ENCODE measurements around the gene GMPS. TPM values are rescaled to one million over a fixed set of nuclear protein-coding genes. Genes with fewer than 3 reads are reported as not detected.
"Not testable (repeated sequence)": the region's sequence is repeated elsewhere in the genome, so short reads cannot be mapped to it uniquely, and the experiment has no call there.

The GMPS gene
- total RNA-seq, 2 donors from 2014 or later, result 126 to 147 TPM

- Mint-ChIP-seq H3K27ac (no peak overlapping the region), H3K4me1 (ENCODE audit: low read depth) (peaks cover 48% of the 10 kb centered on the region), H3K9me3 (no peaks in the 10 kb centered on the region), H3K4me3 (no peak overlapping the region), H3K36me3 (ENCODE audit: insufficient read depth in 2 of 2) (peaks cover 0 to under 1% of the 10 kb centered on the region in 2 donors), H3K27me3 (ENCODE audit: low read depth) (no peaks in the 10 kb centered on the region)
- ATAC-seq (replicated peaks in 1 of 2), result no peak
- no peak for DNase-seq
Measured at GRCh38 chr3:155885292-155885691, 14.8 kb downstream of the GMPS start.

DNA sequence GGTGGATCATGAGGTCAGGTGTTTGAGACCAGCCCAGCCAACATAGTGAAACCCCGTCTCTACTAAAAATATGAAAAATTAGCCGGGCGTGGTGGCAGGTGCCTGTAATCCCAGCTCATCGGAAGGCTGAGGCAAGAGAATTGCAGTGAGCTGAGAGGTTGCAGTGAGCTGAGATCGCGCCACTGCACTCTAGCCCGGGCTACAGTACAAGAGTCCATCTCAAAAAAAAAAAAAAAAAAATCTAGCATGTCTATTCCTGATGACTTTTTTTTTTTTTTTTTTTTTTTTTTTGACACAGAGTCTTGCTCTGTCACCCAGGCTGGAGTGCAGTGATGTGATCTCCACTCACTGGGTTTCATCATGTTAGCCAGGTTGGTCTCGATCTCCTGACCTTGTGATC is 15.9 kb downstream of the GMPS start:
- H3K4me1 Mint-ChIP-seq (ENCODE audit: low read depth), result peaks cover 42% of the 10 kb centered on the region
- not testable (repeated sequence) for H3K9me3 Mint-ChIP-seq; ATAC-seq (replicated peaks in 1 of 2); DNase-seq; H3K27me3 Mint-ChIP-seq (ENCODE audit: low read depth); H3K36me3 Mint-ChIP-seq (ENCODE audit: insufficient read depth in 2 of 2); H3K27ac Mint-ChIP-seq; H3K4me3 Mint-ChIP-seq

GRCh38 chr3:155886915-155887314 is 16.5 kb downstream of the GMPS start:
- H3K27ac Mint-ChIP-seq, result peak overlapping the region; percentile 12
- peaks cover 42% of the 10 kb centered on the region for H3K4me1 Mint-ChIP-seq (ENCODE audit: low read depth)
- no peak for DNase-seq
- no peaks in the 10 kb centered on the region for H3K27me3 Mint-ChIP-seq (ENCODE audit: low read depth)
- H3K36me3 Mint-ChIP-seq (ENCODE audit: insufficient read depth in 2 of 2), result peaks cover 0 to 4% of the 10 kb centered on the region in 2 donors
- H3K9me3 Mint-ChIP-seq, result no peaks in the 10 kb centered on the region
- peak overlapping the region in 1 of 2 donors; percentile 37 for H3K4me3 Mint-ChIP-seq
- ATAC-seq (replicated peaks in 1 of 2), result peak in 1 of 2 donors; percentile 10

- Mint-ChIP-seq H3K4me1 (ENCODE audit: low read depth) (peaks cover 42% of the 10 kb centered on the region), H3K27ac (peak overlapping the region; percentile 20), H3K36me3 (ENCODE audit: insufficient read depth in 2 of 2) (peaks cover 0 to 11% of the 10 kb centered on the region in 2 donors), H3K4me3 (no peak overlapping the region), H3K9me3 (no peaks in the 10 kb centered on the region), H3K27me3 (ENCODE audit: low read depth) (no peaks in the 10 kb centered on the region)
- DNase-seq (no peak), ATAC-seq (replicated peaks in 1 of 2) (no peak)
Measured at GRCh38 chr3:155889212-155889611, 18.8 kb downstream of the GMPS start.

- H3K4me3 Mint-ChIP-seq, result no peak overlapping the region
- H3K4me1 Mint-ChIP-seq (ENCODE audit: low read depth), result peaks cover 41% of the 10 kb centered on the region
- H3K27me3 Mint-ChIP-seq (ENCODE audit: low read depth), result no peaks in the 10 kb centered on the region
- H3K27ac Mint-ChIP-seq, result no peak overlapping the region
- no peaks in the 10 kb centered on the region for H3K9me3 Mint-ChIP-seq
- H3K36me3 Mint-ChIP-seq (ENCODE audit: insufficient read depth in 2 of 2), result peaks cover 0 to 15% of the 10 kb centered on the region in 2 donors
- ATAC-seq (replicated peaks in 1 of 2) (no peak), DNase-seq (no peak)
Measured at GRCh38 chr3:155889952-155890351, 19.5 kb downstream of the GMPS start.

DNA sequence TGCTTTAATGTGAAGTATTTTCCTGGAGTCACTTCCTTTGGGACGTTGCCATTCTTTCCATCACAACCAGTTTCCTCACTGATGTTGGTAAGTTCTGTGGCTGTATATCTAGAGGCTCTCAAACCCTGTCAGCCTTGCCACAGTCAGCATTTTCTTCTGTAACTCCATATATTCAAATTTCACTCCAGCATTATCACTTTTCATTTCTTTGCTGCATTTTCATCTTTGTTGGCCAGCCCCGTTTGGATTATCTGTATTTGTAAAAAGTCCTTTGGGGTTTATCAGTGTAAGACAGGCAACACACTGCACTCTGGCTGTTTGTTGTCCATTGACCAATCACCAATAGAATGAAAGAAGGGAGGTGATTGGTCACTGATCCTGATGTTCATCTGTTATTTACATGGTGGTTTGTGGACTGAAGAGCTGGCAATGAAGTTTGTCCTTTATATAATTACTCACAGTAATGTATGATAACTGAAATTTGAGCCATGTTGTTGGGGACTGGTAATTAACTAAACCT is 20.3 kb downstream of the GMPS start:
- H3K27ac Mint-ChIP-seq, result no peak overlapping the region
- no peak overlapping the region for H3K4me3 Mint-ChIP-seq
- DNase-seq, result no peak
- no peak for ATAC-seq (replicated peaks in 1 of 2)
- no peaks in the 10 kb centered on the region for H3K27me3 Mint-ChIP-seq (ENCODE audit: low read depth)
- H3K4me1 Mint-ChIP-seq (ENCODE audit: low read depth), result peaks cover 42% of the 10 kb centered on the region
- H3K36me3 Mint-ChIP-seq (ENCODE audit: insufficient read depth in 2 of 2), result peaks cover 0 to 15% of the 10 kb centered on the region in 2 donors
- H3K9me3 Mint-ChIP-seq, result no peaks in the 10 kb centered on the region

GRCh38 chr3:155891321-155891720 is 20.9 kb downstream of the GMPS start:
- H3K27ac Mint-ChIP-seq, result no peak overlapping the region
- DNase-seq (no peak), ATAC-seq (replicated peaks in 1 of 2) (no peak)
- no peaks in the 10 kb centered on the region for H3K27me3 Mint-ChIP-seq (ENCODE audit: low read depth)
- H3K9me3 Mint-ChIP-seq, result no peaks in the 10 kb centered on the region
- peaks cover 38% of the 10 kb centered on the region for H3K4me1 Mint-ChIP-seq (ENCODE audit: low read depth)
- H3K36me3 Mint-ChIP-seq (ENCODE audit: insufficient read depth in 2 of 2), result peaks cover 1 to 15% of the 10 kb centered on the region in 2 donors
- H3K4me3 Mint-ChIP-seq, result no peak overlapping the region

DNA sequence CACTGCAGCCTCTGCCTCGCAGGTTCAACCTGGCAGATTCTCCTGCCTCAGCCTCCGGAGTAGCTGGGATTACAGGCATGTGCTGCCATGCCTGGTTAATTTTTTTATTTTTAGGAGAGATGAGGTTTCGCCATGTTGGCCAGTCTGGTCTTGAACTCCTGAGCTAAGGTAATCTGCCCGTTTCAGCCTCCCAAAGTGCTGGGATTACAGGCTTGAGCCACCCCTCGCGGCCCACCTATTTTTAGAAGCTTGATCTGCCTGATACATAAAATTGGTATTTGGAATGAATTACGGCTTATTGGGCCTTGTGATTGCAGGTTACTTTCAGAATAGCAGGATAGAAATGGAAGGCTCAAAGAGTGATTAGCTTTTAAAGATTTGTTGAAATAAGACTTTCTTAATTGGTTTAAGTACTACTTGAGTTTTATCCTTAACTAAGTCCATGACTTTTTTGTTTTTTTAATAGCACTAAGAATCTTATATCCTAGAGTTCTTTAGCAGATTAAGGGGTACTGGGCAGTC is 25.0 kb downstream of the GMPS start:
- ATAC-seq (replicated peaks in 1 of 2), result no peak
- H3K4me3 Mint-ChIP-seq, result no peak overlapping the region
- peaks cover 5 to 24% of the 10 kb centered on the region in 2 donors for H3K36me3 Mint-ChIP-seq (ENCODE audit: insufficient read depth in 2 of 2)
- H3K27me3 Mint-ChIP-seq (ENCODE audit: low read depth), result no peaks in the 10 kb centered on the region
- H3K4me1 Mint-ChIP-seq (ENCODE audit: low read depth), result peaks cover 8% of the 10 kb centered on the region
- no peak for DNase-seq
- H3K27ac Mint-ChIP-seq, result peak overlapping the region; percentile 42
- no peaks in the 10 kb centered on the region for H3K9me3 Mint-ChIP-seq

DNA sequence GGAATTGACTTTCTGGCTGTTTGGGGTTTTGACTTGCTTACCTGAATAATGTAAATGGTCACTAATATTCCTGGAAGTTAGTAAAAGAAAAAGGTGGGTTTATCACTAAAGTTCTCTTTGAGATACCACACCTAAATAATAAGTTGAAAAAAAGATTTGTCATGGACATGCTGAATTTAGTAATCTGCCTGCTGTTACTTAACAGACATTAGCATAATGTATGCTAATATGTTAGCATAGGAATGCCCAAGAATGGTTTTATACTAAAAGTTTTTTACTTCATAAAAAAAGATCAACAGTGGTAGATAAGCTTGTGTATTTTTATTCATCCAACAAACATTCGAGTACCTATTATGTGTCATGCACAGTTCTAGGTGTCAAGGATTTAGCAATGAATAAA is 36.5 kb downstream of the GMPS start:
- DNase-seq (no peak), ATAC-seq (replicated peaks in 1 of 2) (no peak)
- no peak overlapping the region for H3K4me3 Mint-ChIP-seq
- H3K4me1 Mint-ChIP-seq (ENCODE audit: low read depth), result peaks cover 9% of the 10 kb centered on the region
- H3K27me3 Mint-ChIP-seq (ENCODE audit: low read depth), result no peaks in the 10 kb centered on the region
- H3K9me3 Mint-ChIP-seq, result no peaks in the 10 kb centered on the region
- no peak overlapping the region for H3K27ac Mint-ChIP-seq
- peaks cover 5 to 24% of the 10 kb centered on the region in 2 donors for H3K36me3 Mint-ChIP-seq (ENCODE audit: insufficient read depth in 2 of 2)

- Mint-ChIP-seq H3K27me3 (ENCODE audit: low read depth) (no peaks in the 10 kb centered on the region), H3K4me1 (ENCODE audit: low read depth) (peaks cover 9% of the 10 kb centered on the region), H3K36me3 (ENCODE audit: insufficient read depth in 2 of 2) (peaks cover 7 to 27% of the 10 kb centered on the region in 2 donors), H3K27ac (peak overlapping the region; percentile 8), H3K4me3 (no peak overlapping the region), H3K9me3 (no peaks in the 10 kb centered on the region)
- ATAC-seq (replicated peaks in 1 of 2), result no peak
- DNase-seq, result no peak
Measured at GRCh38 chr3:155908086-155908485, 37.6 kb downstream of the GMPS start.

GRCh38 chr3:155908605-155909004 is 38.2 kb downstream of the GMPS start:
- Mint-ChIP-seq H3K9me3 (no peaks in the 10 kb centered on the region), H3K4me1 (ENCODE audit: low read depth) (peaks cover 9% of the 10 kb centered on the region), H3K36me3 (ENCODE audit: insufficient read depth in 2 of 2) (peaks cover 8 to 27% of the 10 kb centered on the region in 2 donors), H3K27ac (peak overlapping the region; percentile 39), H3K4me3 (no peak overlapping the region), H3K27me3 (ENCODE audit: low read depth) (no peaks in the 10 kb centered on the region)
- DNase-seq, result no peak
- ATAC-seq (replicated peaks in 1 of 2), result no peak

DNA sequence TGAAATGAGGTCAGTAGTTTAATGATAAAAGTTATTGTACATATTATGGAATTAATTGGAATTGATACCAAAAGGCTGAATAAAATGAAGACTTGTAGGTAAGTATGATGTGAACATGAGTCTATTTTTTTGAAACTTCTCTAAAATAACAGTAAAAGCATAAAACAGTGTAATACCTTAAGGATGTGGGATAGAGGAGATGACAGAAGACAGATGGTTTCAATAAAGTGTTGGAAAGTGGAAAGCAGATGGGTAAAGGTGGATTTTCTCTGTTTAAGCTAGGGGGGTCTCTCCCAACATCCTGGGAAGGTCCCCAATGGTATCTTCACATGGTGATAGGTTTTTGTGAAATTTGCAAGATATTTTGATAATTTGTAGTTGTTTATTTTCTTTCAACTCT is 41.6 kb downstream of the GMPS start:
- H3K27ac Mint-ChIP-seq, result peak overlapping the region; percentile 15
- no peak for ATAC-seq (replicated peaks in 1 of 2)

DNA sequence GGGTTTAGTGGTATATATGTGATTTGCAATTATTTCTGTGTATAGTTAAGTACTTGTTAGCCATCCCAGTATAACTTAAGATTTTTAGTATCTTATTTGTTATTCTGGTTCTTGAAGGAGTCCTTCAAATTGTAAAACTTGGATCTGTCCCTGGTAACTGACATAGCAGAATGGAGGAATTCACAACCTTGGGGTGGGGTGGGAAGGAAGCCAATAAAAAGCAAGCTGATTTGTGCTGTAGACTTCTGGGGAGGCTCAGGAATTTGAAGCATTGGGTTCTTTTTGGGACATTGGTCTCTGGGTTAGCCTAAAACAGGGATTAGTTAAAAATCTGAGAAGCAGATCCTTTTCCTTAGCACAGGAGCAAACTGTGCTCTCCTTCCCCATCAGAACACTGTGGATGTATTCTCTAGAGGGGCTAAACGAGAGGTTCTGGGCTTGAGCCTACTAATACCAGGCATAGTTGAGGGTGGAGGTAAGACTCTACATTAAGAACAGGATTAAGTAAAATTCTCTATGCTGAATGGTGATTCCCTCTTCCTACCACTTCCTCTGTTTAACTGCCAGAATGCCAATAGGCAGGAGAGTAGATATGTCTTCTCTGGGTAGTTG is 42.2 kb downstream of the GMPS start:
- no peaks in the 10 kb centered on the region for H3K9me3 Mint-ChIP-seq
- H3K4me3 Mint-ChIP-seq, result no peak overlapping the region
- H3K27ac Mint-ChIP-seq, result no peak overlapping the region
- peaks cover 13 to 34% of the 10 kb centered on the region in 2 donors for H3K36me3 Mint-ChIP-seq (ENCODE audit: insufficient read depth in 2 of 2)
- DNase-seq (no peak), ATAC-seq (replicated peaks in 1 of 2) (no peak)
- H3K27me3 Mint-ChIP-seq (ENCODE audit: low read depth), result no peaks in the 10 kb centered on the region
- H3K4me1 Mint-ChIP-seq (ENCODE audit: low read depth), result peaks cover 5% of the 10 kb centered on the region

More for the DNA sequence above, 41.6 kb downstream of the GMPS start:
- Mint-ChIP-seq H3K4me1 (ENCODE audit: low read depth) (peaks cover 9% of the 10 kb centered on the region), H3K27me3 (ENCODE audit: low read depth) (no peaks in the 10 kb centered on the region), H3K36me3 (ENCODE audit: insufficient read depth in 2 of 2) (peaks cover 13 to 36% of the 10 kb centered on the region in 2 donors), H3K4me3 (no peak overlapping the region), H3K9me3 (no peaks in the 10 kb centered on the region)
- no peak for DNase-seq

DNA sequence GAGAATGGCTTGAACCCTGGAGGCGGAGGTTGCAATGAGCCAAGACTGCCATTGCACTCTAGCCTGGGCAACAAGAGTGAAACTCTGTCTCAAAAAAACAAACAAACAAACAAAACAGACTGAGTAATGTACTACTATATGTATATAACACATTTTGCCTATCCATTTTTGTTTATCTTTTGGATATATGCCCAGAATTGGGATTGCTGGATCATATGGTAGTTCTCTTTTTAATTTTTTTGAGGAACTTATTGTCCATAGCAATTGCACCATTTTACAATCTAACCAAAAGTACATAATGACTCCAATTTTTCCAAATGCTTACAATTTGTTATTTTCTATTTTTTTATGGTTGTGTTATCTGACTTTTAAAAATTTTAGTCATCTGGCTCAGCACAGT is 47.3 kb downstream of the GMPS start:
- DNase-seq (no peak), ATAC-seq (replicated peaks in 1 of 2) (no peak)
- H3K36me3 Mint-ChIP-seq (ENCODE audit: insufficient read depth in 2 of 2), result peaks cover 8 to 23% of the 10 kb centered on the region in 2 donors
- no peaks in the 10 kb centered on the region for H3K27me3 Mint-ChIP-seq (ENCODE audit: low read depth)
- H3K9me3 Mint-ChIP-seq, result no peaks in the 10 kb centered on the region
- H3K27ac Mint-ChIP-seq, result no peak overlapping the region
- no peak overlapping the region for H3K4me3 Mint-ChIP-seq
- no peaks in the 10 kb centered on the region for H3K4me1 Mint-ChIP-seq (ENCODE audit: low read depth)
